Upper lobe of right lung (tissue), 1 donor: ENCODE data around the gene LUC7L3. TPM values are rescaled to one million over a fixed set of nuclear protein-coding genes. Genes with fewer than 3 reads are reported as not detected.
"Not testable (repeated sequence)": the region's sequence is repeated elsewhere in the genome, so short reads cannot be mapped to it uniquely, and the experiment has no call there.

ENCODE experiments used
- ATAC-seq: fragments of 200-7000 bp; cut with Tn5 transposase; one replicate; pipeline ENCODE4 v1.9.1; 2020; ENCODE audit warnings: mild to moderate bottlenecking, moderate library complexity
- DNase-seq: peaks from one replicate; pipeline ENCODE4 v3.0.0-alpha.2; 2020
- H3K27ac ChIP-seq: fragments of 200-600 bp; one replicate; pipeline ENCODE4 v1.8.0; 2022
- H3K27me3 ChIP-seq: fragments of 200-600 bp; one replicate; pipeline ENCODE4 v1.8.0; 2022; ENCODE audit warnings: mild to moderate bottlenecking
- H3K36me3 ChIP-seq: fragments of 200-600 bp; one replicate; pipeline ENCODE4 v1.8.0; 2022
- H3K4me1 ChIP-seq: fragments of 200-600 bp; one replicate; pipeline ENCODE4 v1.8.0; 2022
- H3K4me3 ChIP-seq: fragments of 200-600 bp; one replicate; pipeline ENCODE4 v1.8.0; 2022; ENCODE audit warnings: mild to moderate bottlenecking
- H3K9me3 ChIP-seq: fragments of 200-600 bp; one replicate; pipeline ENCODE4 v1.8.0; 2022
- intact Hi-C: fragments of 100-400 bp; cut with DNase I; formaldehyde crosslinking; loops from one replicate; pipeline ENCODE4 v1.11.0; 2022
- total RNA-seq: library from RNA; stranded (reverse); fragmentation: NEBNext Ultra II Directional; extraction: Animal tissue kit (Norgen Biotek cat#: 25700); gene quantifications from one replicate; pipeline ENCODE4 v1.2.1, GENCODE V29; 2021
- TF ChIP-seq, protein P1 (sequence below): fragments of 200-600 bp; IDR thresholded peaks from one replicate; pipeline ENCODE4 v1.8.0; 2022; ENCODE audit warnings: antibody characterized with exemption
- donor health status: DM: no; HTN: yes; CAD: no; lungs with severe emphysema.

The LUC7L3 gene
- total RNA-seq, 1 donor from 2014 or later: 105 TPM

DNA sequence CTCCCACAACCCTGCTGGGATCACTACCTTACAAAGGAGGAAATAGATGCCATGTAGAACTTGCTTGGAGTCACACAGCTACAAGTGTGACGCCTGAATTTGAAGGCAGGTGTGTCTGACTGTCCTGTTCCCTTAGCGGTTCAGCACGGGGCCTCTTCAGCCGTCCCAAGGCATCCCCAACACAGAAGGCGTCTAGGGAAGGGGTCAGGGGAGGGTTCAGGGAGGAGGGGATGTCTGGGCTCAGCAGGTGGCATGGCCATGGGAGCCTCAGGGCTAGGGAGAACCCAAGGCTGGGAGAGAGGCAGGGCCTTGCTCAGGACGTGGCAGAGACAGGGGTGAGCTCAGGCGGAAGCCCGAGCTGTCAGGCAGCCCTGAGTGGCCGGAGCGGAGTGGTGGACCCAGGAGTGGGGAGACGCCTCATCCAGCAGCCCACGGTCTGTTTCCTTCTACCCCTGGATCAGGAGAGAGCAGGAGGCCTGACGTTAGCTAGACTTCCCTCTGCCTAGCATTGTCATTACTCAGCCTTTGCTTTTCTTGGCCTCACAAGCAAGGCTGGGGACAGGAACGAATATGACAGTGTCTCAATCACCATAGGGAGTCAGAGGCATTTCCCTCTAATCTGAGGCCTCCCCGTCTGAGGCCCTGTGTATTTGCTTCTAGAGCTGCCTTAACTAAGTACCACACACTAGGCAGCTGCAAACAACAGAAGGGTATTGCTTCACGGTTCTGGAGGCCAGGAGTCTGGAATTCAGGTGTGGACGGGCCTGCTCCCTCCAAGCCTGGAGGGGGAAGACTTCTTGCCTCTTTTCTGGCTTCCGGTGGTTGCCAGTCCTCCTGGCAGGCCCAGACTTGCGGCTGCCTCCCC, 79.3 kb downstream of the LUC7L3 start:
- intact Hi-C loops: no loop called here
- no peaks in the 10 kb centered on the region for H3K27me3 ChIP-seq
- DNase-seq (no peak), ATAC-seq (peak; percentile 8)
- no peak overlapping the region for H3K27ac ChIP-seq
- TF ChIP-seq, protein P1, sequence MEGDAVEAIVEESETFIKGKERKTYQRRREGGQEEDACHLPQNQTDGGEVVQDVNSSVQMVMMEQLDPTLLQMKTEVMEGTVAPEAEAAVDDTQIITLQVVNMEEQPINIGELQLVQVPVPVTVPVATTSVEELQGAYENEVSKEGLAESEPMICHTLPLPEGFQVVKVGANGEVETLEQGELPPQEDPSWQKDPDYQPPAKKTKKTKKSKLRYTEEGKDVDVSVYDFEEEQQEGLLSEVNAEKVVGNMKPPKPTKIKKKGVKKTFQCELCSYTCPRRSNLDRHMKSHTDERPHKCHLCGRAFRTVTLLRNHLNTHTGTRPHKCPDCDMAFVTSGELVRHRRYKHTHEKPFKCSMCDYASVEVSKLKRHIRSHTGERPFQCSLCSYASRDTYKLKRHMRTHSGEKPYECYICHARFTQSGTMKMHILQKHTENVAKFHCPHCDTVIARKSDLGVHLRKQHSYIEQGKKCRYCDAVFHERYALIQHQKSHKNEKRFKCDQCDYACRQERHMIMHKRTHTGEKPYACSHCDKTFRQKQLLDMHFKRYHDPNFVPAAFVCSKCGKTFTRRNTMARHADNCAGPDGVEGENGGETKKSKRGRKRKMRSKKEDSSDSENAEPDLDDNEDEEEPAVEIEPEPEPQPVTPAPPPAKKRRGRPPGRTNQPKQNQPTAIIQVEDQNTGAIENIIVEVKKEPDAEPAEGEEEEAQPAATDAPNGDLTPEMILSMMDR: no peak
- no peak overlapping the region for H3K4me3 ChIP-seq
- H3K4me1 ChIP-seq: no peaks in the 10 kb centered on the region
- no peaks in the 10 kb centered on the region for H3K9me3 ChIP-seq
- no peaks in the 10 kb centered on the region for H3K36me3 ChIP-seq

DNA sequence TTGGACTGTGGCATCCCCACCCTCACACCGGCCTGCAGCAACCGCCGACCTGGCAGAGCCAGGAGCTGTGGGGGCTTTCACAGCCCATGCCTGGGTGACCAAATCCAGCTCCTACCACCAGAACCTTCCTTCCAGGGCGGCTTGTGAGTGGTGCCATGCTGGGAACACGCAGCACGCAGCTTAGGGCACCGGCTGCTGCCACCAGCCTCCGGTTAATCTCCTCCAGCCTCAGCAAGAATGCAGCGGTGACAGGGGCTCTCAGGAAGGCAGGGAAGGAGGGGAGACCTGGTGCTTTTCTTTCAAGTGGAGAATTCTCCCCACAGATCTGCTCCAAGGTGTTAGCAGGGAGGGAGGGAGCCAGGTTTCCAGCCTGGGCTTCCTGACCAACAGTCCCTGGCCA, 80.2 kb downstream of the LUC7L3 start:
- no peaks in the 10 kb centered on the region for H3K27me3 ChIP-seq
- H3K27ac ChIP-seq: no peak overlapping the region
- H3K4me3 ChIP-seq: no peak overlapping the region
- ATAC-seq: no peak
- no peaks in the 10 kb centered on the region for H3K9me3 ChIP-seq
- TF ChIP-seq, protein P1: no peak
- DNase-seq: no peak
- H3K4me1 ChIP-seq: no peaks in the 10 kb centered on the region
- no peaks in the 10 kb centered on the region for H3K36me3 ChIP-seq
- intact Hi-C loops: no loop called here

DNA sequence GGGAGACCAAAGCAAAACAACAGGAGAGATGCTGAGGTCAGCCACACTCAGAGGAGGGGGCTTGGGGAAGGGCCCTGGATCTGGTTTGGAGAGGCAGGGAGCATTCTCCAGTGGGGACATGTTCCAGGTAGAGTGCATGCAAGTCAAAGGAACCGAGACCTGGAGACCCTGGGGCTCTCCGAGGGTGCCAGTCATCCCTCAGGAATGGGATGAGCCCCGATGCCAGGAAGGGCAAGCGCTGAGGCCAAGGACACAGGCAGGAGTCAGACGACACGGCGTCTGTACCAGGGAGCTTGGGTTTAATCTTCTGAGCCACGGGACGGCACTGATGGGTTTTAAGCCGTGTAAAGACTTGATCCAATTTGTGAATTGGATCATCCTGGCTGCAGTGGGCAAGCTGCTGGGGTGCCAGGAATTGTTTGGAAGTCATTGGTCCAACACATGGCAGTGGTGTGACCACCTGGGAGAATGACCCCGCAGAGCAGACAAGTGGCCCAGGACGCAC, 80.8 kb downstream of the LUC7L3 start:
- ATAC-seq (no peak), DNase-seq (no peak)
- Histone ChIP-seq H3K36me3 (no peaks in the 10 kb centered on the region), H3K9me3 (no peaks in the 10 kb centered on the region), H3K4me3 (no peak overlapping the region), H3K4me1 (no peaks in the 10 kb centered on the region), H3K27me3 (no peaks in the 10 kb centered on the region), H3K27ac (no peak overlapping the region)
- intact Hi-C loops: no loop called here
- TF ChIP-seq, protein P1: no peak

DNA sequence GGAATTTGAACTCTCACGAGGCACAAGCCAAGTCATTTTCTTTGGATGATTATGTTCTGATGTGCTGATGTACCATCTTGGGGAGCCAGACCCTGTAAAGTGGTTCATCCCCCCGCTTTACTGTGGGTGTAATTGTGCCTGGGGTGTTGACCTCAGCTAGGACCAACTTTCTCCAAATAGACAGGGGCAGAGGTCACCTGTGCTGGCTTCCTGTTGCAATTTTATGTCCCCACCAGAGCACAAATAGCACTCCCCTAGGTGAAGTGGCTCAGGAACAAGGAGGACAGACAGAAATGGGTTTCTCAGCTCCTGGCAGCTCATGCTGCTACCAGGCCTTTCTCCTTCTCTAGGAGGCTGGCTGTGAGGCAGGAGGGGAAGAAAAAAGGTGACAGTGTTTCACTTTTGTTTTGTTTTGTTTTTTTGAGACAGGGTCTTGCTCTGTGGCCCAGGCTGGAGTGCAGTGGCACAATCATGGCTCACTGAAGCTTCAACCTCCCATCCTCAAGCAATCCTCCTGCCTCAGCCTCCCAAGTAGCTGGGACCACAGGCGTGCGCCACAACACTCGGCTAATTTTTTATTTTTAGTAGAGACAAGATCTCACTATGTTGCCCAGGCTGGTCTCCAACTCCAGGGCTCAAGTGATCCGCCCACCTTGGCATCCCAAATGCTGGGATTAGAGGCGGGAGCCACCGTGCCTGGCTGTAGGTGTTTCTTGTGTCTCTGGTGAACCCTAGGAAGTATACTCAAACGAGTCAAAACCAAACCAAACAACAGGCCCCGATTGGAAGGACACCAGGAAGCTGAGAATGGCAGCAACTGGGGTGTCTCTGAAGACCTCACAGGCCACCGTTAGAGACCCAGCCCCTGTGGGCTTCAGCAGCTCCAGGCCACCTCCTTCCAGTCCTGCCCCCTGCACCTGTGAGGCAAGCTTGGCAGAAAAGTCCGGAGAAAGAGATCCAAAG, 83.5 kb downstream of the LUC7L3 start:
- no peaks in the 10 kb centered on the region for H3K4me1 ChIP-seq
- H3K4me3 ChIP-seq: no peak overlapping the region
- no peaks in the 10 kb centered on the region for H3K36me3 ChIP-seq
- no peaks in the 10 kb centered on the region for H3K9me3 ChIP-seq
- intact Hi-C loops: no loop called here
- H3K27ac ChIP-seq: no peak overlapping the region
- H3K27me3 ChIP-seq: no peaks in the 10 kb centered on the region
- ATAC-seq (no peak), DNase-seq (no peak)
- TF ChIP-seq, protein P1: no peak

DNA sequence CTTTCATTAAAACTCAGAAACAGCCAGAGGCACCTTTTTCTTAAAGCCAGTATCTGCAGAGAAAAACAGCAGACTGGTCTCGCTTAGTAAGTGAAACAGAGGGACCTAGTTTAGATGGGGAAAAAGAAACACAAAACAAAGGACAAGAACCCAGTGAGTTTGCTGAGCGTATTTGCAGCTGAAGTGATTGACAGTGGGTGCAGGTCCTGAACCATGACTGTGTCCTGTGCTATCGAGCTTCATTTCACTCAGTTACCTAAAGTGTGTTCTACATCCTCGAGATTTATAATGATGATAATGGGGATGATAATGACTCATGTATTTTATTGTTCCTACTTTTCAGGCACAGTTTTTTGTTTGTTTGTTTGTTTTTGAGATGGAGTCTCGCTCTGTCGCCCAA, 84.3 kb downstream of the LUC7L3 start:
- H3K27ac ChIP-seq: no peak overlapping the region
- H3K4me1 ChIP-seq: no peaks in the 10 kb centered on the region
- TF ChIP-seq, protein P1: no peak
- intact Hi-C loops: no loop called here
- H3K36me3 ChIP-seq: no peaks in the 10 kb centered on the region
- no peak overlapping the region for H3K4me3 ChIP-seq
- DNase-seq (no peak), ATAC-seq (no peak)
- no peaks in the 10 kb centered on the region for H3K27me3 ChIP-seq
- no peaks in the 10 kb centered on the region for H3K9me3 ChIP-seq

DNA sequence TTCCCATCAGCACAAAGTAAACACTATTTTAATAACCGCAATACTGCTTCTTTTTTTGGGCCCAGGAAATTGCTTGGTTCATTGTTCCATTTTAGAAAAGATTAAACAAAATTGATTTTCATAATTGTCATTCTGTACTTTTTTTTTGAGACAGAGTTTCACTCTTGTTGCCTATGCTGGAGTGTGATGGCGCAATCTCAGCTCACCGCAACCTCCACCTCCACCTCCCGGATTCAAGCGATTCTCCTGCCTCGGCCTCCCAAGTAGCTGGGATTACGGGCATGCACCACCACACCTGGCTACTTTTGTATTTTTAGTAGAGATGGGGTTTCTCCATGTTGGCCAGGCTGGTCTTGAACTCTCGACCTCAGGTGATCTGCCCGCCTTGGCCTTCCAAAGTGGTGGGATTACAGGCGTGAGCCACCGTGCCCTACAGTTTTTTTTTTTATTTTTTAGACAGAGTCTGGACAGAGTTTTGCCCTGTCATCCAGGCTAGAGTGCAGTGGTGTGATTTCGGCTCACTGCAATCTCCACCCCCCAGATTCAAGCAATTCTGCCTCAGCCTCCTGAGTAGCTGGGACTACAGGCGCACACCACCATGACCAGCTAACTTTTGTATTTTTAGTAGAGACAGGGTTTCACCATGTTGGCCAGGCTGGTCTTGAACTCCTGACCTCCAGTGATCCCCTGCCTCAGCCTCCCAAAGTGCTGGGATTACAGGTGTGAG, 85.5 kb downstream of the LUC7L3 start:
- ATAC-seq, H3K4me1 ChIP-seq, H3K9me3 ChIP-seq, H3K27me3 ChIP-seq, H3K27ac ChIP-seq, H3K4me3 ChIP-seq, DNase-seq, H3K36me3 ChIP-seq, intact Hi-C loops: not testable (repeated sequence)
